Measurements from ENCODE around the gene TTC21B. TPM values are rescaled to one million over a fixed set of nuclear protein-coding genes. Genes with fewer than 3 reads are reported as not detected.
"Not testable (repeated sequence)": the region's sequence is repeated elsewhere in the genome, so short reads cannot be mapped to it uniquely, and the experiment has no call there.

TTC21B gene
- total RNA-seq, 4 donors from 2014 or later, result 19.9 to 37.0 (median 22.9) TPM

GRCh38 chr2:165864296-165864695 lies 89.3 kb downstream of the TTC21B start:
- H3K27ac ChIP-seq (replicated peaks in 1 of 4), result no peak overlapping the region
- no peaks in the 10 kb centered on the region for H3K27me3 ChIP-seq
- no peak overlapping the region for H3K4me3 ChIP-seq
- 63% methylated on average over 6 of the region's 6 CpGs for WGBS
- no peaks in the 10 kb centered on the region for H3K4me1 ChIP-seq
- no peaks in the 10 kb centered on the region for H3K36me3 ChIP-seq
- H3K9me3 ChIP-seq, result no peaks in the 10 kb centered on the region
- DNase-seq (ENCODE audit: extremely low spot score), result no peak
- intact Hi-C loops (cut with DNase I), result no loop called here
- TF ChIP-seq POLR2AphosphoS5 (IDR thresholded peaks at IDR 0.05), result no peak
- no peak for TF ChIP-seq EP300 (IDR thresholded peaks at IDR 0.05)
- TF ChIP-seq CTCF (IDR thresholded peaks at IDR 0.05), result no peak
- TF ChIP-seq POLR2A (IDR thresholded peaks at IDR 0.05; ENCODE audit: low read depth), result no peak

- H3K27ac ChIP-seq (replicated peaks in 1 of 4), result no peak overlapping the region
- no peak for DNase-seq (ENCODE audit: extremely low spot score)
- H3K36me3 ChIP-seq, result no peaks in the 10 kb centered on the region
- no peaks in the 10 kb centered on the region for H3K27me3 ChIP-seq
- TF ChIP-seq POLR2AphosphoS5 (IDR thresholded peaks at IDR 0.05) (no peak), EP300 (IDR thresholded peaks at IDR 0.05) (no peak), CTCF (IDR thresholded peaks at IDR 0.05) (no peak), POLR2A (IDR thresholded peaks at IDR 0.05; ENCODE audit: low read depth) (no peak)
- no peak overlapping the region for H3K4me3 ChIP-seq
- H3K4me1 ChIP-seq, result no peaks in the 10 kb centered on the region
- 84% methylated on average over 5 of the region's 5 CpGs for WGBS
- H3K9me3 ChIP-seq, result no peaks in the 10 kb centered on the region
- intact Hi-C loops (cut with DNase I), result no loop called here
These were observed 89.7 kb downstream of the TTC21B start for GRCh38 chr2:165863810-165864261.

GRCh38 chr2:165861083-165861482 lies 92.5 kb downstream of the TTC21B start:
- intact Hi-C loops (cut with DNase I); H3K36me3 ChIP-seq: not testable (repeated sequence)

GRCh38 chr2:165859723-165860122 lies 93.9 kb downstream of the TTC21B start:
- H3K27me3 ChIP-seq; intact Hi-C loops (cut with DNase I); DNase-seq (ENCODE audit: extremely low spot score); H3K27ac ChIP-seq (replicated peaks in 1 of 4); H3K4me3 ChIP-seq; H3K36me3 ChIP-seq; H3K4me1 ChIP-seq; H3K9me3 ChIP-seq: not testable (repeated sequence)
- whole genome bisulfite sequencing, result 86% methylated on average over 2 of the region's 2 CpGs

More at GRCh38 chr2:165861083-165861482, 92.5 kb downstream of the TTC21B start:
- H3K27ac ChIP-seq (replicated peaks in 1 of 4); H3K4me3 ChIP-seq; H3K9me3 ChIP-seq; H3K4me1 ChIP-seq; H3K27me3 ChIP-seq; DNase-seq (ENCODE audit: extremely low spot score): not testable (repeated sequence)
- WGBS, result 98% methylated on average over 2 of the region's 2 CpGs

- no peak overlapping the region for H3K27ac ChIP-seq (replicated peaks in 1 of 4)
- H3K4me3 ChIP-seq, result no peak overlapping the region
- no peaks in the 10 kb centered on the region for H3K4me1 ChIP-seq
- H3K27me3 ChIP-seq, result no peaks in the 10 kb centered on the region
- H3K9me3 ChIP-seq, result peaks cover 0 to under 1% (median 0%) of the 10 kb centered on the region in 4 donors
- no peak for DNase-seq (ENCODE audit: extremely low spot score)
- intact Hi-C loops (cut with DNase I), result no loop called here
- no peaks in the 10 kb centered on the region for H3K36me3 ChIP-seq
- WGBS, result 32% methylated on average over 1 of the region's 1 CpG
- no peak for TF ChIP-seq POLR2A (IDR thresholded peaks at IDR 0.05; ENCODE audit: low read depth)
- no peak for TF ChIP-seq EP300 (IDR thresholded peaks at IDR 0.05)
- no peak for TF ChIP-seq POLR2AphosphoS5 (IDR thresholded peaks at IDR 0.05)
- no peak for TF ChIP-seq CTCF (IDR thresholded peaks at IDR 0.05)
These were observed 95.7 kb downstream of the TTC21B start for GRCh38 chr2:165857876-165858275.

GRCh38 chr2:165852394-165852793 lies 101.2 kb downstream of the TTC21B start:
- intact Hi-C loops (cut with DNase I), result no loop called here
- H3K36me3 ChIP-seq, result no peaks in the 10 kb centered on the region
- no peak overlapping the region for H3K4me3 ChIP-seq
- H3K4me1 ChIP-seq, result no peaks in the 10 kb centered on the region
- H3K27ac ChIP-seq (replicated peaks in 1 of 4), result no peak overlapping the region
- H3K9me3 ChIP-seq, result peaks cover 0 to 10% (median 6%) of the 10 kb centered on the region in 4 donors
- no peak for TF ChIP-seq POLR2AphosphoS5 (IDR thresholded peaks at IDR 0.05)
- TF ChIP-seq POLR2A (IDR thresholded peaks at IDR 0.05; ENCODE audit: low read depth), result no peak
- no peak for TF ChIP-seq EP300 (IDR thresholded peaks at IDR 0.05)
- TF ChIP-seq CTCF (IDR thresholded peaks at IDR 0.05), result no peak
- H3K27me3 ChIP-seq, result no peaks in the 10 kb centered on the region
- no peak for DNase-seq (ENCODE audit: extremely low spot score)
